ENCODE measurements around the gene CCDC141. TPM values are rescaled to one million over a fixed set of nuclear protein-coding genes. Genes with fewer than 3 reads are reported as not detected.

The CCDC141 gene
- total and polyA plus RNA-seq, 2 experiments from 2014 or later, result 11.7 to 13.4 TPM

GRCh38 chr2:178865146-178865936 is 184.6 kb downstream of the CCDC141 start:
- H3K4me3 ChIP-seq, result no peak overlapping the region
- no peaks in the 10 kb centered on the region for H3F3A ChIP-seq (replicated peaks; ENCODE audit: low read depth)
- no peaks in the 10 kb centered on the region for H3K9me2 ChIP-seq (ENCODE audit: insufficient read depth)
- no peak overlapping the region for H3K4me3 Mint-ChIP-seq
- peaks cover 33% of the 10 kb centered on the region for H3K4me1 ChIP-seq (ENCODE audit: insufficient read depth)
- no peaks in the 10 kb centered on the region for H3K27me3 ChIP-seq (ENCODE audit: insufficient read depth)
- ATAC-seq (no peak), DNase-seq (ENCODE audit: low spot score) (no peak)
- no peaks in the 10 kb centered on the region for H3K79me2 ChIP-seq (replicated peaks; ENCODE audit: insufficient read depth)
- H4K20me1 ChIP-seq (replicated peaks; ENCODE audit: insufficient read depth), result no peaks in the 10 kb centered on the region
- no peak overlapping the region for H3K4me2 ChIP-seq
- TF ChIP-seq CREB1 (CRISPR knock-in tag; IDR thresholded peaks at IDR 0.05; ENCODE audit: low read depth), result no peak
- no peak for TF ChIP-seq POLR2AphosphoS5 (IDR thresholded peaks at IDR 0.05; ENCODE audit: low read depth)
- no peak for TF ChIP-seq ZNF462 (CRISPR knock-in tag; IDR thresholded peaks at IDR 0.05)
- no peak for TF ChIP-seq REST (IDR thresholded peaks at IDR 0.05; ENCODE audit: unreplicated experiment)
- no peak for TF ChIP-seq ETS1 (IDR thresholded peaks at IDR 0.05)
- no peak for TF ChIP-seq ZNF114 (CRISPR knock-in tag; IDR thresholded peaks at IDR 0.05)
- TF ChIP-seq STAT1 (IDR thresholded peaks at IDR 0.05; ENCODE audit: unreplicated experiment), result no peak
- TF ChIP-seq ZNF331 (CRISPR knock-in tag; IDR thresholded peaks at IDR 0.05; ENCODE audit: low read depth), result no peak
- TF ChIP-seq CTCF (conservative IDR thresholded peaks at IDR 0.05; ENCODE audit: low read depth in 2 of 2), result no peak
- no peak for TF ChIP-seq NANOG (IDR thresholded peaks at IDR 0.05; ENCODE audit: borderline replicate concordance)
- TF ChIP-seq EZH2 (IDR thresholded peaks at IDR 0.05; ENCODE audit: low read depth, unreplicated experiment), result no peak
- no peak for TF ChIP-seq JUNB (IDR thresholded peaks at IDR 0.05; ENCODE audit: unreplicated experiment)
- TF ChIP-seq EZH2phosphoT487 (IDR thresholded peaks at IDR 0.05; ENCODE audit: unreplicated experiment), result no peak
- no peak overlapping the region; the same call in 1 of the 2 replicates for H3K27ac Mint-ChIP-seq
- H3K4me1 Mint-ChIP-seq, result peaks cover 30% of the 10 kb centered on the region
- peaks cover 3% of the 10 kb centered on the region for H3K27me3 Mint-ChIP-seq (ENCODE audit: insufficient read depth, low read depth, poor library complexity)
- H3K9me3 Mint-ChIP-seq, result peaks cover 2% of the 10 kb centered on the region; the same call in 1 of the 3 replicates
- peaks cover 12% of the 10 kb centered on the region; the same call in 1 of the 3 replicates for H3K36me3 Mint-ChIP-seq (ENCODE audit: low read depth)
- H3K36me3 ChIP-seq (ENCODE audit: insufficient read depth), result 0 out of 2 replicates have a peak, but pooled peaks cover 3% of the 10 kb centered on the region
- no peak overlapping the region for H3K27ac ChIP-seq (ENCODE audit: low read depth)
- H2AFZ ChIP-seq, result no peak overlapping the region

Measured in GM23338 (cell line).